GM18526 (cell line): ENCODE results near the gene ARHGDIA.

Experiments
- POLR2A ChIP-seq: IDR thresholded peaks from 3 replicates; pipeline ENCODE4 v1.6.1; 2011; ENCODE audit not compliant: insufficient read length; ENCODE audit errors: extremely low read depth

Gene ARHGDIA

GRCh38 chr17:81849457-81849856, 21.7 kb downstream of the ARHGDIA start:
- TF ChIP-seq POLR2A: no peak

- no peak for TF ChIP-seq POLR2A
Observed at GRCh38 chr17:81846743-81847689, 24.1 kb downstream of the ARHGDIA start.

- no peak for TF ChIP-seq POLR2A
Observed at GRCh38 chr17:81845881-81846742, 25.0 kb downstream of the ARHGDIA start.

DNA sequence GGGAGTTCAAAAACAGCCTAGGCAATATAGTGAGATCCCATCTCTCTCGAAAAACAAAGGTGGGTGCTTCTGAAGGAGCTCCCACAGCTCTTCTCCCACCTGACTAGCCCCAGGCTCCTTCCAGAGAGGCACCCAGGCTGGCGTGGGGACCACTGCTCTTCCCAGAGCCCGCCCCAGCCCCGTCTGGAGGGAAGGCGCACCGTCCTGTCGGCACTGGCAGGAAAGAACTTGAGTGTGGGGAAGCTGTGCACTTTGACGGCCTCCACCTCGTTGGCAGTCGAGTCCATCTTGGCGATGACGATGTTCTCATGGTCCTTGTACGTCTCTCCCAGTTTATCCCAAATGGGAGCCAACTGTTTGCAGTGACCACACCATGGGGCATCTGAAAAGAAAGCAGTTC, 25.8 kb downstream of the ARHGDIA start:
- no peak for TF ChIP-seq POLR2A

GRCh38 chr17:81844887-81845286, 26.2 kb downstream of the ARHGDIA start:
- no peak for TF ChIP-seq POLR2A

GRCh38 chr17:81844327-81844851, 26.7 kb downstream of the ARHGDIA start:
- TF ChIP-seq POLR2A: no peak

GRCh38 chr17:81843713-81844326, 27.3 kb downstream of the ARHGDIA start:
- no peak for TF ChIP-seq POLR2A

DNA sequence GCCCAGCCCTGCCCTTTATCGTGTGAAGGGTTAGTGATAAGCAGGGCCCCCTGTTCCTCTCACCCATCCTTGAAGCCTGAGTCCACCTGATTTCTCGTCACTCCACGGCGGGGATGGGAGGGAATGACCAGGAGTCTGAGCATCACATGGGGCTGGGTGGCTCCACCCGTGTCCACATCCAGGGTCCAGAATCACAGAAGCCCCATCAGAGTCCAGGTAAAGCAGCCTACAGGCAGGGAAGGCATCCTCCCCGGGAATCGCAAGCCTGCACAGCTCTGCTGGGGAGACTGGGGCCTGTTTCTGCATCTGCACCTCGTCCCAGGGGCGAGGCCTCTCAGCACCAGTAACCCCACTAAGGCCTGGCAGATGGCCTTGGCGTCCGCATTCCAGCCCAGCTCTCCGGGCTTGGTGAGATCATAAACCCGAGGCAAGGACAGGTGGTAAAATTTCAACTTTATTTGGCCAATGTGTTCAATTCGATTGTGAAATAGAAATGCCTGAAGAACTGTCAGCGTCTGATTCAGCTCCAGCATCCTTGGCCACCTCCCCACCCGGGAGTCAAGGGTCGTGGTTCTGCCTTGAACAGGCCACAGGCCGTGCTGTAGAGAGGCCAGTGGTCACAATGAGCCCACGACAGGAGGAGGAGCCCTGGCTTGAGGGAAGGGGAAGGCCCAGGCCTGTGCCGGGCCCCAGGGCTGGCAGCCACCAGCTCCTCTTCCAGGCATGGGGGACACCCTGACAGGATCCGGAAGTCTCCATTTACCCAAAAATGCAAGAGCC, 28.2 kb downstream of the ARHGDIA start:
- TF ChIP-seq POLR2A: no peak

DNA sequence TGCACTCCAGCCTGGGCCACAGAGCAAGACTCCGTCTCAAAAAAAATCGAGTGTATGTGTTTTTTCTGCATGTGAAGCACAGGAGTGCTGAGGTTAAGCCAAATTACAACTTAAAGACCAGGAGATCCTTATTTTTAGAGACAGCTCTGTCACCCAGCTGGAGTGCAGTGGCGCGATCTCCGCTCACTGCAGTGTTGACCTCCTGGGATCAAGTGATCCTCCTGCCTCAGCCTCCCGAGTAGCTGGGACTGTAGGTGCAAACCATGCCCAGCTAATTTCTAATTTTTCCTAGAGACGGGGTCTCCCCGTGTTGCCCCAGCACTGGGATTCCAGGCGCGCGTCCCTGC, 28.8 kb downstream of the ARHGDIA start:
- no peak for TF ChIP-seq POLR2A

DNA sequence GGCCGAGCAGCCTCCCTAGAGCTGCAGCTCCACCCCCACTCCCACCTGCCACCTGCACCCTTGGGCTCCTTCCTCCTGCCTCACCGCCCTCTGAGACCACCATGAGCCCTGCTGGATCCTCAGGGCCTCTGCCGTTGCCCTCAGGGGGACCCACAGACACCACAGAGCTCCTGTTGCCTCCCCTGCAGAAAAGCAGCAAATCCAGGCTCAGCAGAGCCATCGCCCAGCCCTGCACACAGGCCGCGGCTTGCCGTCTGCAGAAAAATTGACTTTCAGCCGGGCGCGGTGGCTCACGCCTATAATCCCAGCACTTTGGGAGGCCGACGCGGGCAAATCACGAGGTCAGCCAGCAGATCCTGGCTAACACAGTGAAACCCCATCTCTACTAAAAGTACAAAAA, 29.3 kb downstream of the ARHGDIA start:
- no peak for TF ChIP-seq POLR2A

DNA sequence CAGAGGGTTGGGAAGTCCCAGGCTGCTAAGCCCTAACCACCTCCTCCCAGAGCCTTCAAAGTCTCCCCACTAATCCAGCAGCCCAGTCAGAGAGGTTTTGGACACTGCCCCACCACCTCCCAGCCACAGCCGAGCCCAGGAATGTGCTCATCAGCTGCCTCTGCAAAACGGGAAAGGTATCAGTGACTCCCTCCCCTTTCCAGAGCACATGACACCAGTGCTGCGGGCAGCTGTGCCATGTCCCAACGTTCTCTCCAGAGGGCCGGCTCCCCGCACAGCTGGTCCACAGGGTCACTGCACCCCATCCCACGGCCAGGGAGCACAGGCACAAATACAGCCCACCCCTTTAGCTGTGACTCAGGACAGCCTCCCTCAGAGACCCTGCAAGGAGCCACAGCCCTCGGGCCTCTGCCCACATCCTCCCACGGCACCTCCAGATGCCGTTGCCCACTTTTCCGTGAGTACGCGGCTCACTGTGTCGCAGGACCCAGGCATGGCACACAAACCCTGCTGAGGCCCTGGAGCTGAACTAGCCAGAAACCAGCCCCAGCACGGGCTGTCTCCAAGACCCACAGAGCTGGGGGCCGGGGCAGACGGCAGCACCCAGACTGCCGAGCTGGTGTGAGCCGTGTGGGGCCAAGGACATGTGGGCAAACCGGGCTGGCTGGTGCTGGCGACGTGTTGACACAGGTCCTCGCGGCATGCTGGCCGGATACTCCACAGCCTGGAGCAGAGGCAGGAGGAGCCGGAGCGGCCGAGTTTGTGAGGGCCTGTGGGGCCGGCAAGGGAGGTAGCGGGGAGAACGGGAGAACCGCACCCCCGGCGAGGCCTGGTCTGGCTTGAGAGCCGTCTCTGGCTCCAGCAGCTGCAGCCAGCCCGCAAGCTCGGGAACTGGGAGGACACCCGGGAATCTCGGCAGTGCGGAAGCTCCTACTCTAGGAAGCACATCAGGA, 30.0 kb downstream of the ARHGDIA start:
- TF ChIP-seq POLR2A: no peak

- no peak for TF ChIP-seq POLR2A
Observed at GRCh38 chr17:81839301-81839700, 31.8 kb downstream of the ARHGDIA start.

- no peak for TF ChIP-seq POLR2A
Observed at GRCh38 chr17:81838753-81839255, 32.3 kb downstream of the ARHGDIA start.
